GM12872 (cell line): ENCODE results near the gene CRADD.

Source experiments
- TF ChIP-seq, protein P1 (sequence below): IDR thresholded peaks from 3 replicates; pipeline ENCODE4 v1.5.1; 2011; ENCODE audit warnings: low read depth, mild to moderate bottlenecking, low read length, moderate library complexity; ENCODE audit not compliant: insufficient read depth

Gene CRADD

DNA sequence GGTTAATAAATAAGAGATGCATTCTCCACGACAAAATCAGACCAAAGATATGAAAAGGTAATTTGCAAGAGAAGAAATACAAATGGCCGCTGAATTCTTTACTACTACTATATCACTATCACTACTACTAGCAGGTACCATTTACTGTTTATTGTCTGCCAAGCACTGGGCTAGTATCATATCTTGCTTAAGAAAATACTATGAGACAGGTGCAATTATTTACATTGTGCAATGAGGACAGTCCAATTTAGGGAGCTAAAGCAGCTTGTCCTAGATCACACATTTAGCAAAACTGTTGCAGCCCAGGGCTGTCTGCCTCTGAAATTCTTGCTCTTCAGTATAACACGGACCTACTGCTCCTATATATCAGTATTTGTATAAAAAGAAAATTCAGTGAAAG, 52.8 kb downstream of the CRADD start:
- TF ChIP-seq, protein P1, sequence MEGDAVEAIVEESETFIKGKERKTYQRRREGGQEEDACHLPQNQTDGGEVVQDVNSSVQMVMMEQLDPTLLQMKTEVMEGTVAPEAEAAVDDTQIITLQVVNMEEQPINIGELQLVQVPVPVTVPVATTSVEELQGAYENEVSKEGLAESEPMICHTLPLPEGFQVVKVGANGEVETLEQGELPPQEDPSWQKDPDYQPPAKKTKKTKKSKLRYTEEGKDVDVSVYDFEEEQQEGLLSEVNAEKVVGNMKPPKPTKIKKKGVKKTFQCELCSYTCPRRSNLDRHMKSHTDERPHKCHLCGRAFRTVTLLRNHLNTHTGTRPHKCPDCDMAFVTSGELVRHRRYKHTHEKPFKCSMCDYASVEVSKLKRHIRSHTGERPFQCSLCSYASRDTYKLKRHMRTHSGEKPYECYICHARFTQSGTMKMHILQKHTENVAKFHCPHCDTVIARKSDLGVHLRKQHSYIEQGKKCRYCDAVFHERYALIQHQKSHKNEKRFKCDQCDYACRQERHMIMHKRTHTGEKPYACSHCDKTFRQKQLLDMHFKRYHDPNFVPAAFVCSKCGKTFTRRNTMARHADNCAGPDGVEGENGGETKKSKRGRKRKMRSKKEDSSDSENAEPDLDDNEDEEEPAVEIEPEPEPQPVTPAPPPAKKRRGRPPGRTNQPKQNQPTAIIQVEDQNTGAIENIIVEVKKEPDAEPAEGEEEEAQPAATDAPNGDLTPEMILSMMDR = no peak

DNA sequence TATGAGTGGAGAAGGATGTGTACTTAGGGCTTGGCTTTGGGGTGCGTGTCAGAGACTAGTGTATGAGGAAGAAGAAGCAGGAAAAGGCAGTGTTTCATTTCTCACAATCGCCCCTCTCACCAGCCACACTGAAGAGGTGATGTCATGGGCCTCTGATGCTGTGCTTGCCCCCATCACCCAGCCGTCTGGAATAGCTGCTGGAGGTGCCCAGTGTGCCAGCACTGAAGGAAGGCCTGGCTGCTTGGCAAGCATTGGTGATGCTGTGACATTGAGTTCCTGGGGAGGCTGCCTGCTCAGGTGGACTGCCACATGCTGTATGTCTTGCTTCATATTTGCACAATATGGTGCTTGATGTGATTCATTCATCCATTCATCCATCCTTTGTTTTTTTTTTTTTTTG, 56.2 kb downstream of the CRADD start:
- TF ChIP-seq, protein P1 = no peak

DNA sequence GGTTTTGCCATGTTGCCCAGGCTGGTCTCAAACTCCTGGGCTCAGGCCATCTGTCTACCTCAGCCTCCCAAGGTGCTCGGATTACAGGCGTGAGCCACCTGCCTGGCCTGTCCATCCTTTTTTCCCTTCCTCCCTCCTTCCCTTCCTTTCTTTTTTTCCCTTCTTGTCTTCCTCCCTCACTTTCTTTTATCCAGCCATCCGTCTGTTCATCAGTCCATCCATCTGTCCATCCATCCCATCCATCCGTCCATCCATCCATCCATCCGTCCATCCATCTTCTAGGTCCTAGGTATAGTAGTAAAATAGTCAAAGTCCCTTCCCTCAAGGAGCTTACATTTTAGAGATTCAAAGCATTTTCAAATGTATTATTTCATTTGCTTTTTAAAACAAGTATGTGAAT, 56.8 kb downstream of the CRADD start:
- TF ChIP-seq, protein P1 = no peak

DNA sequence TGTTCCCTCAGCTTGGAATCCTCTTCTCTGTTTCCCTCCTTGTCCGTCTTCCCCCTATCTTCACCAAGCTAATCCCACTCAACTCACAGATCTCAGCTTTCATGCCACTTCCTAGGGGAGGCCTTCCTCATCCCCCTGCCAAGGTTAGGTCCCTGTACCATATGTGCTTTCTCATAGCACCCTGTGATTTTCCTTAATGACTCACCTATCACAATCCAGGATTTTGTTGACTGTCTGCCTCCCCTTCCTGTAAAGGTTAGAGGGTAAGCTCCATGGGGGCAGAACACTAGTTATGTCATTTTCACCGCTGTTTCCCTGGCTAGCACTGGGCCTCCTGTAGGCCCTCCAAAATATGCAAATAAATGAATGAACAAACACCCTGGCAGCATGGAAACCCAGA, 57.6 kb downstream of the CRADD start:
- TF ChIP-seq, protein P1 = no peak

DNA sequence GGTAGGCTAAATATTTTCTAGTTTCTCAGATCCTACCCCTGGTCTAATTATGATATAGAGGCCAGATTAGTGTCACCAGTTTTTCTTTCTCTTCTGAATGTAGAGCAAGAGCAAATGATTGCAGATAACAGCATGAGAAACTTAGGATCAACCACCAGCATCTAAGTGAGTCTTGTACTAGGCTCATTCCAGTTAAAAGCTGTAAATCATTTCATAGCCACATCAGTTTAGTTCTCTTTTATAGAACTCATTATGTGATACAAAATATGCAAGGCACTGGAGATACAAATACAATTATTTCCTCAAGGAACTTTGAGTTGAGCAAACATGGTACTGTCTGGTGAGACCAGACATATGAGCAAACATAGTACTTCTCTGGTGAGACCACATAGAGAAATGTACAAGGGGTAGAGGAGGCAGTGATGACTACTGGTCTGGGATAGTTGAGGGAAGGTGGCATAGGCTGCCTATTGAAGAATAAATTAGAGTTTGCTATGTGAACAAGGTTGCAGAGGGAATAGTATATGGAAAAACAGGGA, 59.5 kb downstream of the CRADD start:
- TF ChIP-seq, protein P1 = no peak

DNA sequence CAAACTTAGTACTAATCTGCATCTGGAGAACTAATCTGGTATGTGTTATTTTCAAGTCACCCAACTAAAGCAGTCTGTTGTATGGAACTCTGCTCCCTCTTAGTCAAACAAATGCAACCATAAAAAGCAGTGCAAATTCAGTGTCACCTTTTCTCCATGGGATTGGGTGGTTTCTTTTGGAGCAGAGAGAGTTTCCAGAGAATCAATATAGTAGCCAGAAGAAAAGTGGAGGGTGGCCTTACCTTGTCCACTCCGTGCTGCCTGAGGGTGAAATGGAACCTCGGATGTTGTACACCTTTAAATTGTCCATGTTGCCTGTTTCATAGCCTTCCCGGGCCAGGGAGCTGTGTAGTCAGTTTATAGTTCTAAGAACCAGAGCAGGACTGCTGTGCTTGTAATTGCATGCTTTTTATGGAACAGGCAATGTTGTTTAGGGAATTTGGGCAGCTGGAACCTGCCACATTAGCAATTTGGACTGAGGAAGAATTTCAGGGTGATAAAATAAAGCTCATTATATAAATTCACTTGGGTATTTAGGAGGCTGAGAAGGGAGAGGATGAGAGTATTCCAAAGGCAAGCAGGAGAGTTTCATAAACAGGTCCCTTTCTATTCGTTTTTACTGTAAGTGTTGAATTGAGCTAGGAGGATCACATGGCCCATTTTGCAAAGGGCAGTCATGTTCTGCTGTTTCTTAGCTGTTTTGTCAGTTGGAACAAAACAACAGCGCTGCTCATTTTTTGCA, 60.5 kb downstream of the CRADD start:
- TF ChIP-seq, protein P1 = no peak

DNA sequence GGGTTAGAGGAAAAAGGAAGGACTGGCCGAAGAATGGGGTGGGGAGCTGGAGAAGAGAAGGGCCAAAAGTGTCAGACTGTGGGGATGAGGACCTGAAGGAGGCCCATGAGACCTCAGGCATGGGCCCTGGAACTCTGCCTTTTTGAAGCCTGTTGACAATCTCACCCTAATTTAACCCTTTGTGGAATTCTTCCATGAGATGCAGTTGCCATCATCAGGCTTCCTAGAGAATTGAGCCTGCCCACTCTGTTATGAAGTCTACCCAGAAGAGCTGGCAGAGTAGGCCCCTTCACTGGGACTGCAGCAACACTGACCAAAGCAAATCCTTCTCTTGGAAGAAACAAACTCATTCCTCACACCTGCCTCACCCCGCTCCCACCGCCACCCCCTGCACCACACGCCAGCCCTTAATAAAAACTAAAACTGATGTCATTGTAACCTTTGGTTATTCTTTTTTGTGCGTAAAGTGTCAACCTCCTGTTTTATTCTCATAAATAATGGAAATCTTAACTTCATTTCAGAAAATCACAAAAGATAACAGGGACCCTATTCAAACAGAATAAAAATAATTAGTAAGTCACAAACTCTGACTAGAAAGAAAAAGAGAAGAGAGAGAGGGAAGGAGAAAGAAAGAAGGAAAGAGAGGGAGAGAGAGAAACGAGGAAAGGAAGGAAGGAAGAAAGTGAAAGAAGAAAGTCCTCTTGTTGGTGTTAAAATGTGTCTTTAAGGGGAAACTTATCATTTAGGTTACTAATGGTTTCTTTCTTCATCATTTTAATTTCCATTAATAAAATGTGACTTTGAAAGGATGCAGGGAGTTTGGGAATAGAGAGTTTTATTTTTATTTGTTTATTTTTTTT, 61.3 kb downstream of the CRADD start:
- TF ChIP-seq, protein P1 = no peak
